GM12878 (cell line): ENCODE measurements around the gene ECI1. TPM values are rescaled to one million over a fixed set of nuclear protein-coding genes. Genes with fewer than 3 reads are reported as not detected.

Experiments used
- ATAC-seq: fragments of 200-7000 bp; cut with Tn5 transposase; 3 replicates; pipeline ENCODE4 v1.9.1; 2020; ENCODE audit warnings: mild to moderate bottlenecking, moderate library complexity
- BruUV-seq: library from RNA; stranded (reverse); fragments of 400-500 nt; replicated peaks from 2 replicates; lab custom pipeline; 2021; lab: Mats Ljungman, UMichigan
- CTCF ChIA-PET: fragments of 300-600 bp; sonication (Branson Sonifier 250); formaldehyde crosslinking; extraction: SDS; loops from one replicate; lab custom pipeline; 2021; ENCODE audit warnings: inconsistent platforms; lab: Yijun Ruan, JAX
- POLR2A ChIA-PET: fragments of 350-600 bp; formaldehyde crosslinking; extraction: SDS; loops from one replicate; lab custom pipeline; 2021; ENCODE audit warnings: inconsistent platforms; lab: Charles Lee
- RAD21 ChIA-PET: fragments of 300-600 bp; sonication (Branson Sonifier 250); formaldehyde crosslinking; loops from one replicate; lab custom pipeline; 2023; ENCODE audit warnings: antibody characterized with exemption; ENCODE audit not compliant: unreplicated experiment; lab: Charles Lee
- SMC1A ChIA-PET: fragments of 300-600 bp; sonication (Branson Sonifier 250); formaldehyde crosslinking; loops from one replicate; lab custom pipeline; 2023; ENCODE audit not compliant: unreplicated experiment, uncharacterized antibody; lab: Charles Lee
- DNase-seq: peaks from one replicate; pipeline ENCODE4 v3.0.0-alpha.2; 2011; ENCODE audit warnings: low read depth, low spot score
- FAIRE-seq: peaks from 3 replicates; lab custom pipeline; 2011; peaks lifted over from hg19 to GRCh38; lab: Jason Lieb, UNC
- H2AFZ ChIP-seq: 2 replicates; pipeline ENCODE4 v1.6.0; 2011; ENCODE audit warnings: low read depth, low read length, control low read depth; ENCODE audit not compliant: control insufficient read depth
- H3K27ac ChIP-seq: 2 replicates; pipeline ENCODE4 v1.5.1; 2011; ENCODE audit warnings: control low read depth; ENCODE audit not compliant: control insufficient read depth, insufficient read depth
- H3K27me3 ChIP-seq, 2 experiments: replicated peaks in 1 of 2; 2 replicates each; pipeline versions ENCODE4 v1.6.0 to v1.6.1; 2011; ENCODE audit warnings: low read length in 1 of 2; ENCODE audit not compliant: control insufficient read depth in 2 of 2, insufficient read depth in 2 of 2
- H3K36me3 ChIP-seq, 2 experiments: 2 replicates each; pipeline ENCODE4 v1.5.1; 2011; ENCODE audit warnings: low read length in 1 of 2; ENCODE audit not compliant: control insufficient read depth in 2 of 2, insufficient read depth in 2 of 2
- H3K4me1 ChIP-seq: 2 replicates; pipeline ENCODE4 v1.6.1; 2011; ENCODE audit warnings: mild to moderate bottlenecking, low read length, moderate library complexity, mixed read lengths; ENCODE audit not compliant: control insufficient read depth, insufficient read depth
- H3K4me2 ChIP-seq: 2 replicates; pipeline ENCODE4 v1.6.0; 2011; ENCODE audit warnings: control low read depth; ENCODE audit not compliant: control insufficient read depth, insufficient read depth
- H3K4me3 ChIP-seq: fragments of 200-600 bp; sonication (generic); 2 replicates; pipeline ENCODE4 v1.5.1; 2016
- H3K79me2 ChIP-seq: 2 replicates; pipeline ENCODE4 v1.6.0; 2011; ENCODE audit warnings: low read length; ENCODE audit not compliant: control insufficient read depth, insufficient read depth
- H3K9ac ChIP-seq: 2 replicates; pipeline ENCODE4 v1.8.0; 2011; ENCODE audit warnings: low read length, control low read depth, mixed read lengths; ENCODE audit not compliant: control insufficient read depth, insufficient read depth
- H3K9me3 ChIP-seq: replicated peaks from 3 replicates; pipeline ENCODE4 v1.5.1; 2011; ENCODE audit warnings: mild to moderate bottlenecking, low read length; ENCODE audit not compliant: control insufficient read depth, insufficient read depth
- H4K20me1 ChIP-seq: 2 replicates; pipeline ENCODE4 v1.6.0; 2011; ENCODE audit not compliant: control insufficient read depth, insufficient read depth
- CBFB ChIP-seq: IDR thresholded peaks from 2 replicates; pipeline ENCODE4 v1.6.1; 2016; ENCODE audit warnings: antibody characterized with exemption, low read depth
- CREM ChIP-seq: IDR thresholded peaks from 2 replicates; pipeline ENCODE4 v1.6.1; 2014; ENCODE audit warnings: antibody characterized with exemption, low read depth
- IRF3 ChIP-seq: fragments of 450-650 bp; IDR thresholded peaks from 2 replicates; pipeline ENCODE4 v1.6.1; 2014; ENCODE audit warnings: mild to moderate bottlenecking
- JUND ChIP-seq: IDR thresholded peaks from 2 replicates; pipeline ENCODE4 v1.6.1; 2012; ENCODE audit warnings: low read depth, mild to moderate bottlenecking, low read length, improper control_type of control experiment, moderate library complexity
- KDM1A ChIP-seq: fragments of 200-600 bp; sonication (generic); IDR thresholded peaks from 2 replicates; pipeline ENCODE4 v1.6.1; 2016; ENCODE audit warnings: borderline replicate concordance
- MAX ChIP-seq: IDR thresholded peaks from 2 replicates; pipeline ENCODE4 v1.6.1; 2012; ENCODE audit warnings: low read depth, low read length, improper control_type of control experiment
- NR2F1 ChIP-seq: fragments of 450-650 bp; conservative IDR thresholded peaks from 2 replicates; pipeline ENCODE4 v1.6.1; 2017; ENCODE audit warnings: mild to moderate bottlenecking
- RAD21 ChIP-seq: IDR thresholded peaks from 2 replicates; pipeline ENCODE4 v1.6.1; 2011; ENCODE audit warnings: mild to moderate bottlenecking, low read depth, low read length, moderate library complexity; ENCODE audit not compliant: insufficient read depth
- SMAD1 ChIP-seq: fragments of 450-650 bp; IDR thresholded peaks from 2 replicates; pipeline ENCODE4 v1.6.1; 2018; ENCODE audit warnings: mild to moderate bottlenecking, low read depth; ENCODE audit not compliant: partially characterized antibody
- TAF1 ChIP-seq: IDR thresholded peaks from 2 replicates; pipeline ENCODE4 v1.6.1; 2011; ENCODE audit warnings: mild to moderate bottlenecking, low read depth, low read length, borderline replicate concordance
- ZBED1 ChIP-seq: IDR thresholded peaks from 2 replicates; pipeline ENCODE4 v1.6.1; 2016; ENCODE audit warnings: borderline replicate concordance
- ZBTB40 ChIP-seq: fragments of 450-650 bp; IDR thresholded peaks from 2 replicates; pipeline ENCODE4 v1.6.1; 2016; ENCODE audit warnings: mild to moderate bottlenecking, moderate library complexity, borderline replicate concordance
- WGBS: methylation state at CpG from one replicate; pipeline ENCODE4 v1.1.6; 2016; ENCODE audit warnings: low lambda C conversion rate; ENCODE audit not compliant: insufficient replicate concordance, insufficient coverage; ENCODE audit errors: missing lambda C conversion rate; 5-methylcytosine and 5-hydroxymethylcytosine counted together
- in situ Hi-C: fragments of 300-500 bp; cut with MboI; formaldehyde crosslinking; loops from 9 replicates; pipeline ENCODE4 v1.14.3; 2018; ENCODE audit warnings: mixed read lengths
- intact Hi-C: fragments of 100-400 bp; cut with micrococcal nuclease; formaldehyde crosslinking; loops from one replicate; pipeline ENCODE4 v1.14.2; 2022; ENCODE audit not compliant: unreplicated experiment
- polyA plus RNA-seq, 11 experiments: library from polyadenylated mRNA; depleted of rRNA in 4 of 11; unstranded in 6 of 11; stranded (reverse) in 5 of 11; fragments of >200 nt; fragmentation: Nextera tagmentation in 4 of 11; fragmentation: Illumina TruSeq in 1 of 11; extraction: Ambion mirVana in 4 of 11; extraction: Trizol in 1 of 11; gene quantifications; 1 replicate in 1 of 11; 2 replicates in 10 of 11; pipeline versions ENCODE4 v1.2.1 to v1.2.3, GENCODE V29; 2011 to 2016; ENCODE audit warnings: inconsistent platforms in 2 of 11, missing spikeins in 2 of 11, low read depth in 1 of 11
- total RNA-seq, 4 experiments: library from RNA; depleted of rRNA in 3 of 4; stranded (reverse); fragments of >200 nt in 3 of 4; fragmentation: Illumina TruSeq in 1 of 4; extraction: Trizol in 1 of 4; gene quantifications; 2 replicates each; pipeline versions ENCODE4 v1.2.1 to v1.2.3, GENCODE V29; 2013 to 2021

The ECI1 gene
- total and polyA plus RNA-seq, 10 of the 15 experiments (the other 5 are each of a cell fraction or from before 2014, with no cell fraction given), result 2.2 to 82.1 (median 24.8) TPM

- TF ChIP-seq KDM1A, result no peak
- no peak for TF ChIP-seq SMAD1
- TF ChIP-seq RAD21, result peak; percentile 55
- no peak for TF ChIP-seq CREM
- no peak for TF ChIP-seq TAF1
- no peak for TF ChIP-seq ZBED1
Measured at GRCh38 chr16:2194852-2195321, 56.5 kb downstream of the ECI1 start (continued).

- Histone ChIP-seq H4K20me1 (no peaks in the 10 kb centered on the region), H3K79me2 (no peaks in the 10 kb centered on the region), H3K4me3 (no peak overlapping the region), H3K27ac (no peak overlapping the region), H2AFZ (no peak overlapping the region), H3K4me2 (no peak overlapping the region), H3K36me3 (no peaks in the 10 kb centered on the region), H3K9ac (no peak overlapping the region), H3K9me3 (no peaks in the 10 kb centered on the region), H3K27me3 (peaks cover 12 to 15% of the 10 kb centered on the region in 2 experiments), H3K4me1 (no peaks in the 10 kb centered on the region; the same call in 1 of the 2 replicates)
- FAIRE-seq (no peak), ATAC-seq (no peak; the same call in 2 of the 3 replicates), DNase-seq (no peak)
- ChIA-PET RAD21 (interaction anchor here (1.0 to 1.5 kb wide), 3 partner anchors 57 to 307 kb away, joined by 4 to 11 read pairs (median 10); partner anchors contain the start of gene ECI1), POLR2A (interaction anchor here (0.6 kb wide), 1 partner anchor 212 kb away, joined by 8 read pairs; no protein-coding TSS in a partner anchor), SMC1A (no interaction called here), CTCF (interaction anchor here (0.5 to 2.0 kb wide), 9 partner anchors 17 to 313 kb away, joined by 3 to 10 read pairs (median 3); partner anchors contain the start of genes ECI1 and PGP)
- TF ChIP-seq JUND (no peak), ZBTB40 (no peak), NR2F1 (no peak), MAX (no peak), IRF3 (no peak), CBFB (no peak)
- 39% methylated on average over 16 of the region's 16 CpGs for WGBS
- BruUV-seq, result no TSS peak
- intact Hi-C loops (loop anchor here (2.0 kb wide), 1 partner anchor 307 kb away; no protein-coding TSS in a partner anchor), in situ Hi-C loops (no loop called here)
Measured at GRCh38 chr16:2194166-2194834, 57.1 kb downstream of the ECI1 start.
